PFSK-1 (cell line): ENCODE results near the gene CFAP299.

Experiments
- FOXP2 ChIP-seq: optimal IDR thresholded peaks from 2 replicates; pipeline ENCODE3; 2011; ENCODE audit warnings: borderline replicate concordance, control low read depth, inconsistent platforms; ENCODE audit not compliant: insufficient read depth; ENCODE audit errors: extremely low read length, extremely low read depth
- POLR2AphosphoS5 ChIP-seq: IDR thresholded peaks from 2 replicates; pipeline ENCODE4 v1.6.1; 2012; ENCODE audit warnings: low read depth, mild to moderate bottlenecking, control low read depth, low read length, moderate library complexity
- SIN3A ChIP-seq: IDR thresholded peaks from 2 replicates; pipeline ENCODE4 v1.6.1; 2012; ENCODE audit warnings: mild to moderate bottlenecking, low read length, moderate library complexity, borderline replicate concordance; ENCODE audit not compliant: insufficient read depth
- TAF1 ChIP-seq: IDR thresholded peaks from 2 replicates; pipeline ENCODE4 v1.6.1; 2012; ENCODE audit warnings: low read length, control low read depth, borderline replicate concordance; ENCODE audit not compliant: insufficient read depth
- TF ChIP-seq, protein P1 (sequence below), 2 experiments: IDR thresholded peaks; 2 replicates each; pipeline versions ENCODE4 v1.6.1 to v1.8.0; 2011 to 2012; ENCODE audit warnings: low read depth in 2 of 2, low read length in 2 of 2, control low read depth in 1 of 2, inconsistent platforms in 1 of 2, mild to moderate bottlenecking in 1 of 2, moderate library complexity in 1 of 2; ENCODE audit not compliant: insufficient read depth in 1 of 2

Gene CFAP299

DNA sequence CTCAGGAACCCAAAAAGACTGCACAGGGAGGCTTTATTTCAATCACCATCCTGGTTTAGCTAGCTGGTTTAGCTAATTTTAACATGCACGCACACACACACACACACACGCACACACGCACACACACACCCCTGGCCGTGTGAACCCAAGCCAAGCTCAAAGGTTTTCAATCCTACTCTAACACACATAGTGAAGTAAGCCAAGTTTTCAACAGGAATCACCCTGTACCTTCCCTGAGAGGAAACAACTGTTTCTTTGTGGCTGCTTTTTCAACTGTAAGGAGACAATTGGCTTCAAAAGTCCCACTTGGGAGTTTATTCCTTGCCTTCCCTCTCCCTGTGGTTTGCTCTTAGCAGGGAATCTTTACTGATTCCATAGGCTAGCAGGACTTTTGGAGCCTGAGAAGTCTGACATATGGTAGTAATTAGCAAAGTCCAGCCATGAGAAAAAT is 596.1 kb downstream of the CFAP299 start:
- TF ChIP-seq, protein P1, sequence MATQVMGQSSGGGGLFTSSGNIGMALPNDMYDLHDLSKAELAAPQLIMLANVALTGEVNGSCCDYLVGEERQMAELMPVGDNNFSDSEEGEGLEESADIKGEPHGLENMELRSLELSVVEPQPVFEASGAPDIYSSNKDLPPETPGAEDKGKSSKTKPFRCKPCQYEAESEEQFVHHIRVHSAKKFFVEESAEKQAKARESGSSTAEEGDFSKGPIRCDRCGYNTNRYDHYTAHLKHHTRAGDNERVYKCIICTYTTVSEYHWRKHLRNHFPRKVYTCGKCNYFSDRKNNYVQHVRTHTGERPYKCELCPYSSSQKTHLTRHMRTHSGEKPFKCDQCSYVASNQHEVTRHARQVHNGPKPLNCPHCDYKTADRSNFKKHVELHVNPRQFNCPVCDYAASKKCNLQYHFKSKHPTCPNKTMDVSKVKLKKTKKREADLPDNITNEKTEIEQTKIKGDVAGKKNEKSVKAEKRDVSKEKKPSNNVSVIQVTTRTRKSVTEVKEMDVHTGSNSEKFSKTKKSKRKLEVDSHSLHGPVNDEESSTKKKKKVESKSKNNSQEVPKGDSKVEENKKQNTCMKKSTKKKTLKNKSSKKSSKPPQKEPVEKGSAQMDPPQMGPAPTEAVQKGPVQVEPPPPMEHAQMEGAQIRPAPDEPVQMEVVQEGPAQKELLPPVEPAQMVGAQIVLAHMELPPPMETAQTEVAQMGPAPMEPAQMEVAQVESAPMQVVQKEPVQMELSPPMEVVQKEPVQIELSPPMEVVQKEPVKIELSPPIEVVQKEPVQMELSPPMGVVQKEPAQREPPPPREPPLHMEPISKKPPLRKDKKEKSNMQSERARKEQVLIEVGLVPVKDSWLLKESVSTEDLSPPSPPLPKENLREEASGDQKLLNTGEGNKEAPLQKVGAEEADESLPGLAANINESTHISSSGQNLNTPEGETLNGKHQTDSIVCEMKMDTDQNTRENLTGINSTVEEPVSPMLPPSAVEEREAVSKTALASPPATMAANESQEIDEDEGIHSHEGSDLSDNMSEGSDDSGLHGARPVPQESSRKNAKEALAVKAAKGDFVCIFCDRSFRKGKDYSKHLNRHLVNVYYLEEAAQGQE (IDR thresholded peaks at IDR 0.05; ENCODE audit: insufficient read depth in 1 of 2, low read depth in 2 of 2, low read length in 2 of 2) = no peak
- TF ChIP-seq TAF1 (no peak), FOXP2 (no peak), SIN3A (no peak), POLR2AphosphoS5 (no peak)

DNA sequence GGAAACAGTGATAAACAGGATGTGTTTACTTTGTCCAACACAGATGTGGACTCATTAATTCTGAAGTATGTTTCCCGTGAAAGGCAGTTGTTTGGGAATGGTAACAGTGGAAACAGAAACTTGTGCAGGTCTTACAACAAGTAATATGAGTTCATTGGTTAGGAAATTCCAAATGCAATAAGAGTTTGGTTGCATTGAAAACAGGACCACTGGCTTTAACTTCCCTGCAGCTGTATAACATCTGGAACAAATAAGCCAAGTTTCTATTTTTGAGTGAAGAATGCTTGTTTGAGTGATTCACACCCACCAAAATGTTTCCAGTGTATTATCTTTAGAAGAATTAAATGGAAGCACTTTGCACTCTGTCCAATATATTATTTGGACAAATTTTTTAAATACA is 612.6 kb downstream of the CFAP299 start:
- TF ChIP-seq POLR2AphosphoS5 (no peak), TAF1 (no peak)

DNA sequence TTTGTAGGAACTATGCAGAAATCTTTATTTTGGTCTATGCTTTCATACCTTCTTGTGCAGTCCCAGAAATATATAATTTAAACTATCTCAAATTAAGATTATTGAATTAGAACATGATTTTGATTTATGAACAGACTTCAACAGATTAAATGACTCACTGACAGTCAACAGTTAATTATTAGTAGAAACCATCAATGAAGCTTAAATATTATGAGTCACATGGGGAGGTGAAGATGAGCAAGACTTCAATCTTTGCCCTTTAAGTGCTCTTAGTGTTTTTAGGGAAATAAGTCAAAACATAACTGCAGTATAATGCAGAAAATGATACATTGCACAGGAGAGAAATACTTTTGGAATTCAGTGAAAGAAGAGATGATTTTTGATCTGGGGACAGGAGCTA is 613.5 kb downstream of the CFAP299 start:
- TF ChIP-seq POLR2AphosphoS5 = no peak
- no peak for TF ChIP-seq SIN3A
- no peak for TF ChIP-seq TAF1
- TF ChIP-seq, protein P1 (IDR thresholded peaks at IDR 0.05; ENCODE audit: insufficient read depth in 1 of 2, low read depth in 2 of 2, low read length in 2 of 2) = no peak
- TF ChIP-seq FOXP2 = no peak

DNA sequence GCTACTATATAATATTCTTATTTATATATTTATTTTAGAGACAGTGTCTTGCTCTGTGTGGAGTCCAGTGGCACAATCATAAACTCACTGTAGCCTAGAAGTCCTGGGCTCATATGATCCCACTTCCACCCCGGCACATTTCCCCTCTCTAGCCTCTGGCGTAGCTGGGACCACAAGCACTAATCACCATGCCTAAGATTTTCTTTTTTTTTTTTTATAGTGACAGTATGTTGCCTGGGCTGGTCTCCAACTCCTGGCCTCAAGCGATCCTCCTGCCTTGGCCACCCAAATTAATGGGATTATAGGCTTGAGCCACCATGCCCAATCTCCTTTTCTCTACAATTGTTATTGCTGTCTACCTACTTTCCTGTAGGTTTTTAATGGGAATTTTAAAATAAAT is 620.9 kb downstream of the CFAP299 start:
- no peak for TF ChIP-seq TAF1
- no peak for TF ChIP-seq FOXP2
- TF ChIP-seq POLR2AphosphoS5 = no peak
- no peak for TF ChIP-seq SIN3A
- TF ChIP-seq, protein P1 (IDR thresholded peaks at IDR 0.05; ENCODE audit: insufficient read depth in 1 of 2, low read depth in 2 of 2, low read length in 2 of 2) = no peak

DNA sequence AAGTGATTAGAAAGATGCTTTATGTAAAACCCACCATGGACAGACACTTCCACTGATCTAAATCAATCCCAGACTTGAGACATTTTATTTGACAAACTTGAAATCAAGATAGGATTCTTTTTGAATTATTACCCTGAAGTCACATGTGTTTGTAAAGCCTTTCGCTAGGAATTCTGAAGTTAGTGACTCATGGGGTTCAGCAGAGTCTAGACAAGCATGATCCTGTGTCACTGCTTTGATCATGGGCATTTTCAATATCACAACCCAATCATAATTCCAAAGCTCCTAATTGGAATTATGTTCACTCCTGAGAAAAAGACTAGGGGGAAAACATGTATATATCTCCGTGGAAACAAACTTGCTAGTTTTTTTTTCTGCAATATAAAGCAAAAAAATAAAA is 627.5 kb downstream of the CFAP299 start:
- TF ChIP-seq FOXP2 (no peak), POLR2AphosphoS5 (no peak), SIN3A (no peak), TAF1 (no peak)
- TF ChIP-seq, protein P1 (IDR thresholded peaks at IDR 0.05; ENCODE audit: insufficient read depth in 1 of 2, low read depth in 2 of 2, low read length in 2 of 2) = no peak
